ENCODE data around the gene RPS6KA5.

DNA sequence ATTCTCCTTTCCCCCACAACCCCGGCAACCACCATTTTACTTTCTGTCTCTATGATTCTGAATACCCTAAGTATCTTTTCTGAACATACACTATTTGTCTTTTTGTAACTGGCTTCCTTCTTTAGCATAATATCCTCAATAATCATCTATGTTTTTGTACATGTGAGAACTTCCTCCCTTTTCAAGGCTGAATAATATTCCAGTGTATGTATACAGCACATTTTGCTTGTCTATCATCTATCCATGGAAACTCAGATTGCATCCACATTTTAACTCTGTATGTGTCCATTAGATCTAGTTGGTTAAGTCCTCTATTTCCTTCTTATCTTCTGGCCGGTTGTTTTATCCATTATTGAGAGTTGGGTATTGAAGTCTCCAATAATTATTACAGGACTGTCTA lies 180.2 kb downstream of the RPS6KA5 start:
- TF ChIP-seq, protein P1, sequence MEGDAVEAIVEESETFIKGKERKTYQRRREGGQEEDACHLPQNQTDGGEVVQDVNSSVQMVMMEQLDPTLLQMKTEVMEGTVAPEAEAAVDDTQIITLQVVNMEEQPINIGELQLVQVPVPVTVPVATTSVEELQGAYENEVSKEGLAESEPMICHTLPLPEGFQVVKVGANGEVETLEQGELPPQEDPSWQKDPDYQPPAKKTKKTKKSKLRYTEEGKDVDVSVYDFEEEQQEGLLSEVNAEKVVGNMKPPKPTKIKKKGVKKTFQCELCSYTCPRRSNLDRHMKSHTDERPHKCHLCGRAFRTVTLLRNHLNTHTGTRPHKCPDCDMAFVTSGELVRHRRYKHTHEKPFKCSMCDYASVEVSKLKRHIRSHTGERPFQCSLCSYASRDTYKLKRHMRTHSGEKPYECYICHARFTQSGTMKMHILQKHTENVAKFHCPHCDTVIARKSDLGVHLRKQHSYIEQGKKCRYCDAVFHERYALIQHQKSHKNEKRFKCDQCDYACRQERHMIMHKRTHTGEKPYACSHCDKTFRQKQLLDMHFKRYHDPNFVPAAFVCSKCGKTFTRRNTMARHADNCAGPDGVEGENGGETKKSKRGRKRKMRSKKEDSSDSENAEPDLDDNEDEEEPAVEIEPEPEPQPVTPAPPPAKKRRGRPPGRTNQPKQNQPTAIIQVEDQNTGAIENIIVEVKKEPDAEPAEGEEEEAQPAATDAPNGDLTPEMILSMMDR (IDR thresholded peaks at IDR 0.05; ENCODE audit: insufficient read depth, low read length): no peak
- TF ChIP-seq, protein P2, sequence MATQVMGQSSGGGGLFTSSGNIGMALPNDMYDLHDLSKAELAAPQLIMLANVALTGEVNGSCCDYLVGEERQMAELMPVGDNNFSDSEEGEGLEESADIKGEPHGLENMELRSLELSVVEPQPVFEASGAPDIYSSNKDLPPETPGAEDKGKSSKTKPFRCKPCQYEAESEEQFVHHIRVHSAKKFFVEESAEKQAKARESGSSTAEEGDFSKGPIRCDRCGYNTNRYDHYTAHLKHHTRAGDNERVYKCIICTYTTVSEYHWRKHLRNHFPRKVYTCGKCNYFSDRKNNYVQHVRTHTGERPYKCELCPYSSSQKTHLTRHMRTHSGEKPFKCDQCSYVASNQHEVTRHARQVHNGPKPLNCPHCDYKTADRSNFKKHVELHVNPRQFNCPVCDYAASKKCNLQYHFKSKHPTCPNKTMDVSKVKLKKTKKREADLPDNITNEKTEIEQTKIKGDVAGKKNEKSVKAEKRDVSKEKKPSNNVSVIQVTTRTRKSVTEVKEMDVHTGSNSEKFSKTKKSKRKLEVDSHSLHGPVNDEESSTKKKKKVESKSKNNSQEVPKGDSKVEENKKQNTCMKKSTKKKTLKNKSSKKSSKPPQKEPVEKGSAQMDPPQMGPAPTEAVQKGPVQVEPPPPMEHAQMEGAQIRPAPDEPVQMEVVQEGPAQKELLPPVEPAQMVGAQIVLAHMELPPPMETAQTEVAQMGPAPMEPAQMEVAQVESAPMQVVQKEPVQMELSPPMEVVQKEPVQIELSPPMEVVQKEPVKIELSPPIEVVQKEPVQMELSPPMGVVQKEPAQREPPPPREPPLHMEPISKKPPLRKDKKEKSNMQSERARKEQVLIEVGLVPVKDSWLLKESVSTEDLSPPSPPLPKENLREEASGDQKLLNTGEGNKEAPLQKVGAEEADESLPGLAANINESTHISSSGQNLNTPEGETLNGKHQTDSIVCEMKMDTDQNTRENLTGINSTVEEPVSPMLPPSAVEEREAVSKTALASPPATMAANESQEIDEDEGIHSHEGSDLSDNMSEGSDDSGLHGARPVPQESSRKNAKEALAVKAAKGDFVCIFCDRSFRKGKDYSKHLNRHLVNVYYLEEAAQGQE (IDR thresholded peaks at IDR 0.05; ENCODE audit: insufficient replicate concordance, low read depth): no peak
- no peak for TF ChIP-seq GABPA (IDR thresholded peaks at IDR 0.05; ENCODE audit: low read depth)

Data from HL-60 (cell line).